Heart right ventricle (tissue), 16 donors: ENCODE measurements around the gene ZNF277. TPM values are rescaled to one million over a fixed set of nuclear protein-coding genes. Genes with fewer than 3 reads are reported as not detected.

Experiments
- ATAC-seq, 8 donors: fragments of 200-7000 bp; cut with Tn5 transposase; one replicate each; pipeline ENCODE4 v1.9.1; 2020; ENCODE audit warnings: mild to moderate bottlenecking in 8 of 8, moderate library complexity in 8 of 8, moderate number of reproducible peaks in 1 of 8
- DNase-seq, 2 donors: peaks; one replicate each; pipeline ENCODE4 v3.0.0-alpha.2; 2020
- H3K27ac ChIP-seq, 10 donors: fragments of 200-600 bp; sonication (generic) in 2 of 10; one replicate each; pipeline versions ENCODE4 v1.5.0 to v1.8.0; 2020 to 2022; ENCODE audit warnings: mild to moderate bottlenecking in 3 of 10
- H3K27me3 ChIP-seq, 7 donors: fragments of 200-600 bp; one replicate each; pipeline ENCODE4 v1.8.0; 2021 to 2022; ENCODE audit warnings: mild to moderate bottlenecking in 2 of 7
- H3K36me3 ChIP-seq, 9 donors: fragments of 200-600 bp; sonication (generic) in 1 of 9; one replicate each; pipeline versions ENCODE4 v1.5.0 to v1.8.0; 2020 to 2022; ENCODE audit warnings: mild to moderate bottlenecking in 2 of 9
- H3K4me1 ChIP-seq, 9 donors: fragments of 200-600 bp; sonication (generic) in 1 of 9; one replicate each; pipeline versions ENCODE4 v1.5.0 to v1.8.0; 2020 to 2022; ENCODE audit warnings: mild to moderate bottlenecking in 4 of 9
- H3K4me3 ChIP-seq, 10 donors: fragments of 200-600 bp; sonication (generic) in 2 of 10; one replicate each; pipeline versions ENCODE4 v1.5.0 to v1.8.0; 2020 to 2022; ENCODE audit warnings: mild to moderate bottlenecking in 7 of 10, moderate library complexity in 2 of 10
- H3K9me3 ChIP-seq, 11 donors: fragments of 200-600 bp in 10 of 11; sonication (generic) in 2 of 11; one replicate each; pipeline versions ENCODE4 v1.5.0 to v1.8.0; 2013 to 2022; ENCODE audit warnings: mild to moderate bottlenecking in 2 of 11, control low read depth in 1 of 11, moderate library complexity in 1 of 11
- WGBS, 2 donors: extraction: QIAGEN DNeasy Blood & Tissue Kit; methylation state at CpG; one replicate each; pipeline ENCODE4 v1.1.7; 2013; ENCODE audit warnings: inconsistent platforms in 1 of 2; 5-methylcytosine and 5-hydroxymethylcytosine counted together
- intact Hi-C, 10 donors: fragments of 100-400 bp; cut with DNase I; formaldehyde crosslinking; loops; one replicate each; pipeline versions ENCODE4 v1.11.1 to v1.14.2; 2022
- polyA plus RNA-seq, 2 donors: library from polyadenylated mRNA; stranded (reverse); fragments of 200-250 nt; gene quantifications; one replicate each; pipeline ENCODE4 v1.2.3, GENCODE V29; 2013
- total RNA-seq, 10 donors: library from RNA; stranded (reverse); fragmentation: NEBNext Ultra II Directional in 3 of 10; extraction: Animal tissue kit (Norgen Biotek cat#: 25700) in 3 of 10; gene quantifications; one replicate each; pipeline versions ENCODE4 v1.2.1 to v1.2.4, GENCODE V29; 2021 to 2023
- TF ChIP-seq, protein P1 (sequence below), 9 donors: fragments of 200-600 bp; sonication (generic) in 2 of 9; IDR thresholded peaks; one replicate each; pipeline versions ENCODE4 v1.5.0 to v1.8.0; 2021 to 2022; ENCODE audit warnings: antibody characterized with exemption in 9 of 9, mild to moderate bottlenecking in 5 of 9, moderate library complexity in 1 of 9
- donor health status: Arrhythmogenic right ventricular cardiomyopathy.
- donor health status: ischemic (EF 13 %, LVEDD 7.1; RV severe dilation, severe dysfunction).
- donor health status: healthy with polysubstance abuse.
- donor health status: DM: no; HTN: yes; CAD: no.
- donor health status: DM: no; HTN: no; CAD: no.
- donor health status: ischemic (EF 25% LVEDD 6.9; RV normal size, moderate dysfunction).
- donor health status: ischemic (EF 25% LVEDD 5.7; RV mildly dilated, moderate dysfunction).
- donor health status: healthy.
- donor health status: DM: yes; HTN: yes; CAD: no.
- donor health status: Ischemic cardiomyopathy.
- donor health status: ischemic (EF 35%, LVEDD 5.7; RV mildly dilated, moderate dysfunction).
- donor health status: nonischemic (EF 11% LVEDD 7.7; RV severe dilation, severe dysfunction).
- donor health status: DM: yes; HTN: yes; CAD: no.
- donor health status: PGD.
- donor health status: ischemic (EF 29% LVEDD 5.4; RV normal size, mild dysfunction).
- donor health status: nonischemic (EF 23%, LVEDD 6.1; RV moderate dilation, normal function).

Gene ZNF277
- total and polyA plus RNA-seq, 12 donors, result 7.7 to 25.7 (median 17.4) TPM

DNA sequence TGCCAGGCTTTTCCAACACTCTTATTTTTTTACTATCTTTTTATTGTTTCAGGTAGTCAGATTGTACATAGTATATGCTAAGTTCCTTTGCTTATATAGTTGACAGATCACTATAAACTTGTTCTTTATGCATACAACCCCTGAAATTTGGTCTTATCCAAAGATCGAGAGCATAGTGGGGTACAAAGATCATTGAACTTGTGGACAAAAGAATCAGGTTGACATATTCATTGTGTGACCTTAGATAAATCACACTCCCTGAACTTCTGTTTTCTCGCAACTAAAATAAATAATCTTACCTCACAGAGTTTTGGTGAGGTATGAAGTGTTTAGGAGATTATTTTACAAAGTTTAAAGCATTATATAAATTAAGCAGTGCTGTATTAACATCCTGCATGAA is 22.1 kb downstream of the ZNF277 start:
- no peak for DNase-seq
- H3K4me1 ChIP-seq, result peaks cover 0 to 41% (median 18%) of the 10 kb centered on the region in 9 donors
- no peaks in the 10 kb centered on the region for H3K9me3 ChIP-seq
- WGBS, 2 donors, result 97 to 98% methylated on average over 2 of the region's 2 CpGs
- H3K36me3 ChIP-seq, result no peaks in the 10 kb centered on the region
- no peak overlapping the region for H3K27ac ChIP-seq
- TF ChIP-seq, protein P1, sequence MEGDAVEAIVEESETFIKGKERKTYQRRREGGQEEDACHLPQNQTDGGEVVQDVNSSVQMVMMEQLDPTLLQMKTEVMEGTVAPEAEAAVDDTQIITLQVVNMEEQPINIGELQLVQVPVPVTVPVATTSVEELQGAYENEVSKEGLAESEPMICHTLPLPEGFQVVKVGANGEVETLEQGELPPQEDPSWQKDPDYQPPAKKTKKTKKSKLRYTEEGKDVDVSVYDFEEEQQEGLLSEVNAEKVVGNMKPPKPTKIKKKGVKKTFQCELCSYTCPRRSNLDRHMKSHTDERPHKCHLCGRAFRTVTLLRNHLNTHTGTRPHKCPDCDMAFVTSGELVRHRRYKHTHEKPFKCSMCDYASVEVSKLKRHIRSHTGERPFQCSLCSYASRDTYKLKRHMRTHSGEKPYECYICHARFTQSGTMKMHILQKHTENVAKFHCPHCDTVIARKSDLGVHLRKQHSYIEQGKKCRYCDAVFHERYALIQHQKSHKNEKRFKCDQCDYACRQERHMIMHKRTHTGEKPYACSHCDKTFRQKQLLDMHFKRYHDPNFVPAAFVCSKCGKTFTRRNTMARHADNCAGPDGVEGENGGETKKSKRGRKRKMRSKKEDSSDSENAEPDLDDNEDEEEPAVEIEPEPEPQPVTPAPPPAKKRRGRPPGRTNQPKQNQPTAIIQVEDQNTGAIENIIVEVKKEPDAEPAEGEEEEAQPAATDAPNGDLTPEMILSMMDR (IDR thresholded peaks at IDR 0.05), result no peak
- ATAC-seq, result no peak
- H3K4me3 ChIP-seq, result no peak overlapping the region
- intact Hi-C loops, result loop anchor here in 2 of 10 donors (5.0 to 10.0 kb wide), 2 partner anchors 54 to 66 kb away; no protein-coding TSS in a partner anchor
- no peaks in the 10 kb centered on the region for H3K27me3 ChIP-seq

DNA sequence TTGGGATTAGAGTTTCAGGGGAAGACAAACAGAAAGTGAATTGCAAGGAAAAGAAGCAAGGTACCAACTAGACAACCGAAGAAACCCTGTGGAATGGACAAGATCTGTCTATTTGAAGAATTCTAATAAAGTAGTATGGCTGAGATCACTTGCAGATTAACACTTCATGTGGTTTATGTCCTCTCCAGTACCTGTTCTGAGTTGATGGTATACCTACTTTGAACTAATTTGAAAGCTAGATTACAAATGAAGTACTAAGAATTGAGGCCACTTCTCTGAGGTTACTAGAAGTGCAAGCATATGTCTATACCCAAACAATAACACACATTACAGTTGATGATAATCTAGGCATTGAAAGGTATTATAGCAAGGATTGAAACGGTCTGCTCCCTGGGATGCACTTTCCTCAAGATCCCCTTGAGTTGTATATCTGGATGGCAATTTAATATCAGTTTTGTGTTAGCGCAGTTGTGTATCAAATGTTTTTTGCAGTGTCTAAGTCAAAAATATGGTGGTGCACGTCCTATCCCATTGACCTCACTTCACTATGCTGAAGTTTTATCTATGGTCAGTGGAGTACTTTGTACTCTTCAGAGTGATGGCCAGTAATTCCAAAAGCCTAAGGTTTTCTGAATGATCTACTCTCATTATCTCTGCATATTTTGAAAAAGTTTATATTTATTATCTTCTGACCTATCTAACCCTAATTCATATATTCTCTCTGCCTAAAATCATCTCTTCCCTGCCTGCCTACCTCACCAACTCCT is 25.9 kb downstream of the ZNF277 start:
- WGBS, 2 donors, result 74 to 91% methylated on average over 4 of the region's 4 CpGs
- TF ChIP-seq, protein P1 (IDR thresholded peaks at IDR 0.05), result no peak
- DNase-seq, result no peak
- intact Hi-C loops, result no loop called here
- H3K36me3 ChIP-seq, result no peaks in the 10 kb centered on the region
- ATAC-seq, result no peak
- no peaks in the 10 kb centered on the region for H3K27me3 ChIP-seq
- H3K4me3 ChIP-seq, result no peak overlapping the region
- H3K27ac ChIP-seq, result no peak overlapping the region
- H3K4me1 ChIP-seq, result peaks cover 0 to 21% (median 11%) of the 10 kb centered on the region in 9 donors
- H3K9me3 ChIP-seq, result peaks cover 0 to 14% (median 0%) of the 10 kb centered on the region in 11 donors

DNA sequence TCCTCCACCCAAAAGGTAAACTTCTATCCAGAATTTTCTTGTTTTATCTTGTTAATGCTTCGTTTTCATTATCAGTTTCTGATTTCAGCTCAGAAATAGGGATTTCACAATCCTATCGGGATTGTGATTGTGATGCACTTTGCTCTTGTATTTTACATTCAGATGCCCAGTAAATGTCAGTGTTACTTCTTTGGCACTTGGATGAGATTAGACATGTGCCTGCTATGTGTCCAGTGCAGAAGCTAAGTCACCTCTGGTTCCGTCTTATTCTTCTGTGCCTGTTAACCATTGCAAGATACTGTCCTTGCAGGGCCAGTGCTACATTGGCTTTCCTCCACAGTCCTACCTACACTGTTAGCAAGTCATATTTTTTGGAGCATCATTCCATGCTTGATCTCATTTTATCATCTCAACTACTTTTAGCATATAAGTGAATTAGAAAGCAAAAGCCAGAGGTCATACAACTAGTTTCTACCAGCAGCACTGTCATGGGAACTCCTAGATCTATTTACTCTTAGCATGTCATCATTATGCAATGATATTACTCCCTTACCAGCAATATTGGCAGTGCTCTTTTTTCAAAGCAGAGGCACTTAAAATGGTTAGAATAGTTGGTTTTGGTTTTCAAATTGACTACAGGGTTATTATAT is 26.7 kb downstream of the ZNF277 start:
- H3K4me3 ChIP-seq, result no peak overlapping the region
- H3K9me3 ChIP-seq, result peaks cover 0 to 14% (median 0%) of the 10 kb centered on the region in 11 donors
- peaks cover 0 to 21% (median 11%) of the 10 kb centered on the region in 9 donors for H3K4me1 ChIP-seq
- DNase-seq, result no peak
- peak; percentile 48 to 87 (median 65) for ATAC-seq
- TF ChIP-seq, protein P1 (IDR thresholded peaks at IDR 0.05), result no peak
- H3K27ac ChIP-seq, result peak overlapping the region in 1 of 10 donors; percentile 11
- 40 to 45% methylated on average over 3 of the region's 3 CpGs for WGBS, 2 donors
- H3K27me3 ChIP-seq, result no peaks in the 10 kb centered on the region
- H3K36me3 ChIP-seq, result no peaks in the 10 kb centered on the region
- intact Hi-C loops, result no loop called here

DNA sequence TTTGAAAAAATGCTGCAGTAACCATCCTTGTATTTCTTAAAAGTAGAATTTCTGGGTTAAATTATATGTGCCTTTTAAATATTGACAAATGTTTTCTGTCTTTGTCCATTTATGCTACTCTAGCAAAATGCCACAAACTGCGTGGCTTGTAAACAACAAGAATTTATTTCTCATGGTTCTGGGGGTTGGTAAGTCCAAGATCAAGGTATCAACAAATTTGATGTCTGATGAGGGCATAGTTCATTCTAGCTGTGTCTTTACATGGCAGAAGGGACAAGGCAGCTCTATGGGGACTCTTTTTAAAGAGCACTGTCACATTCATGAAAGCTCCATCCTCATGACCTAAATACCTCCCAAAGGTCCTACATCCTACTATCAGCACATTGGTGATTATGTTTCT is 27.7 kb downstream of the ZNF277 start:
- Histone ChIP-seq H3K4me1 (peaks cover 0 to 21% (median 11%) of the 10 kb centered on the region in 9 donors), H3K27ac (no peak overlapping the region), H3K27me3 (no peaks in the 10 kb centered on the region), H3K9me3 (peaks cover 0 to 14% (median 0%) of the 10 kb centered on the region in 11 donors), H3K4me3 (no peak overlapping the region), H3K36me3 (no peaks in the 10 kb centered on the region)
- DNase-seq (no peak), ATAC-seq (no peak)
- WGBS, 2 donors, result 99 to 100% methylated on average over 1 of the region's 1 CpG
- intact Hi-C loops, result no loop called here
- TF ChIP-seq, protein P1 (IDR thresholded peaks at IDR 0.05), result no peak
